ENCODE data around the gene INPPL1.

The INPPL1 gene

DNA sequence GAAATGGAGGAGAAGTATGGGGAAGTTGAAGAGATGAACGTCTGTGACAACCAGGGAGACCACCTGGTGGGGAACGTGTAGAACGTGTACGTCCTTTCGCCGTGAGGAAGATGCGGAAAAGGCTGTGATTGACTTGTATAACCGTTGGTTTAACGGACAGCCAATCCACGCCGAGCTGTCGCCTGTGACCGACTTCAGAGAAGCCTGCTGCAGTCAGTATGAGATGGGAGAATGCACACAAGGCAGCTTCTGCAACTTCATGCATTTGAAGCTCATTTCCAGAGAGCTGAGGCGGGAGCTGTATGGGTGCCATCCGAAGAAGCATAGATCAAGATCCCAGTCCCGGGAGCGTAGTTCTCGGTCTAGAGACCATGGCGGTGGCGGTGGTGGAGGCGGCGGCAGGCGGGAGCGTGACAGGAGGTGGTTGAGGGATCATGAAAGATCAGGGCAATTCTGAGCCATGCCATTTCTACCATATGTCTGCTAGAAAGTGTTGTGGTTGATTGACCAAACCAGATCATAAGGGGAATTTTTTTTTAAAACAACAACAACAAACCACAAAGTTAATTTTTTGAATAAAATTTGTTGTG, 56.3 kb downstream of the INPPL1 start:
- DNase-seq (ENCODE audit: low spot score): no peak

DNA sequence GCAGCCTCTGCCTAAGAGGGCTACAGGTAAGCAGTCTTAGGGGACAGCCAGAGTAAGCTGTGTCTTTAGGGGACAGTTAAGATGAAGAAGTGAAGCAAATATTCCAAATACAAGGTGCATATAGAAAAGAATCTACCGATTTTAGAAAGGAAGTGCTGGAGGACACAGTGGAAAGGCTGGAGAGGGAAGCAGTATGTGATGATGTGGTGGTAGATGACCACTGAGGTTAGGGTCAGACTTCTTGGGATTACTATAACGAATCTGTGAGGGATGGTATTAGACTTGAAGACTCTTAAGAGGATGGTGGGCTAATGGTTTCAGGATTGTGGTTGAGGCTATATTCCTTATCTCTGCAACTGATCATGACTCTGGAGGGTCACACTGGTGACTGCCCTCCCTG, 59.4 kb downstream of the INPPL1 start:
- no peak for DNase-seq (ENCODE audit: low spot score)

DNA sequence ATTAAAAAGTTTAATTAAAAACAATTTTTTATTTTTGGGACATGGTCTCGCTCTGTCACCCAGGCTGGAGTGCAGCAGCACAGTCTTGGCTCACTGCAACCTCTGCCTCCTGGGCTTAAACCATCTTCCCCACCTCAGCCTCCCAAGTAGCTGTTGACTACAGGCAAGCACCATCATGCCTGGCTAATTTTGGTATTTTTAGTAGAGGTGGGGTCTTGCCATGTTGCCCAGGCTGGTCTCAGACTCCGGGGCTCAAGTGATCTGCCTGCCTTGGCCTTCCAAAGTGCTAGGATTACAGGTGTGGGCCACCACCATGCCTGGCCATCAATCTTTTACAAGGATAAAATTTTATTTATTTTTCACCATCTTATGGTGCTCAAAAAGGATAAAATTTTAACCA, 62.7 kb downstream of the INPPL1 start:
- DNase-seq (ENCODE audit: low spot score): no peak

Data from putamen (tissue), 1 donor.